Measurements from ENCODE around the gene XKR3. TPM values are rescaled to one million over a fixed set of nuclear protein-coding genes. Genes with fewer than 3 reads are reported as not detected.

Gene XKR3
- total and polyA plus RNA-seq, 2 of the 8 experiments (the other 6 are each of a cell fraction or from before 2014, with no cell fraction given): 0.17 TPM; not detected in 1

DNA sequence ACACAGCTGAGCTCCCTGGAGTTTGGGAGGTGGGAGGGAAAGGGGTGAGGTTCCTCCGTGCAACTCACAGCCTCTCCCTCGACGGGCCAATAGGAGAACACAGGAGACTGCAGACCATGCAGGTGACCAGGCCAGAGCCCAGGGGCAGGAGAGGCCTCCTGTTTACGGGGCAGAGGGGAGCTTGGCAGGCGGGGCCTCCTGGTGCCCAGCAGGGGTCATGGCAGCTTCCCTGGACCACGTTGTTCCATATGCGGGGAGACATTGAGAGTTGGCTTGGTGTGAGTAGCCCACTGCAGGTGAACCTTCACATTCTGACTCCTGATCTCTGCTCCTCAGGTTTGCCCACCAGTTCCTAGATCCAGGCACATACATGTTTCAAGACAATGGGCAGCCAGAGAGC is 19.3 kb upstream of the XKR3 start:
- H3K4me1 ChIP-seq (replicated peaks in 1 of 4; ENCODE audit: control insufficient read depth in 3 of 4, insufficient read depth in 4 of 4, low read length in 3 of 4): no peaks in the 10 kb centered on the region
- no peaks in the 10 kb centered on the region for H3K79me1 ChIP-seq (ENCODE audit: low read depth, low read length)
- WGBS, 2 experiments (ENCODE audit: extremely low coverage in 1 of 2, insufficient coverage in 1 of 2, insufficient read length in 1 of 2, insufficient replicate concordance in 2 of 2, low coverage in 1 of 2, low lambda C conversion rate in 2 of 2, missing lambda C conversion rate in 1 of 2): 92% methylated on average over 6 of the region's 7 CpGs; no CpG with 5 or more reads in 1 of the 2 experiments
- H3K27ac ChIP-seq (ENCODE audit: low read depth, low read length): no peak overlapping the region
- H2BK15ac ChIP-seq (ENCODE audit: low read length): no peak overlapping the region
- no peak overlapping the region for H3K9ac ChIP-seq (replicated peaks in 1 of 4; ENCODE audit: extremely low read depth in 1 of 4, low read depth in 3 of 4, low read length in 3 of 4)
- H4K5ac ChIP-seq (ENCODE audit: insufficient read length, low read depth, low read length): no peak overlapping the region
- H3K56ac ChIP-seq (replicated peaks; ENCODE audit: insufficient read length, low read depth, low read length): no peak overlapping the region
- no peak overlapping the region for H2BK120ac ChIP-seq (replicated peaks; ENCODE audit: low read depth, low read length)
- no peaks in the 10 kb centered on the region for H3K23me2 ChIP-seq (ENCODE audit: low read depth, low read length)
- no peak overlapping the region for H2AFZ ChIP-seq (ENCODE audit: low read length)
- no peak overlapping the region for H3K4me2 ChIP-seq (ENCODE audit: insufficient read depth in 1 of 2, low read depth in 2 of 2, low read length in 2 of 2)
- peaks cover 8 to 17% of the 10 kb centered on the region in 2 experiments; a peak in 3 of 4 replicates for H3K9me3 ChIP-seq (ENCODE audit: insufficient read depth in 2 of 2, low read depth in 1 of 2, low read length in 1 of 2)
- no peak overlapping the region for H3K14ac ChIP-seq (ENCODE audit: insufficient read length)
- DNase-seq (ENCODE audit: low read depth in 1 of 2, low spot score in 2 of 2) (no peak), FAIRE-seq (no peak)
- H4K8ac ChIP-seq (ENCODE audit: extremely low read depth, insufficient read depth, low read length): no peak overlapping the region
- no peak overlapping the region for H3K4me3 ChIP-seq (ENCODE audit: extremely low read depth in 1 of 4, insufficient read depth in 2 of 4, low read depth in 3 of 4, low read length in 4 of 4)
- CTCF ChIA-PET (ENCODE audit: partially characterized antibody): interaction anchor here (1.9 kb wide), 1 partner anchor 11 kb away, joined by 7 read pairs; no protein-coding TSS in a partner anchor
- H4K91ac ChIP-seq (replicated peaks; ENCODE audit: insufficient read length, low read length): no peak overlapping the region
- H3K79me2 ChIP-seq (ENCODE audit: control insufficient read depth in 1 of 2, insufficient read depth in 2 of 2, low read length in 2 of 2): no peaks in the 10 kb centered on the region
- H2BK12ac ChIP-seq (ENCODE audit: low read depth, low read length): no peak overlapping the region
- H3K4ac ChIP-seq (replicated peaks; ENCODE audit: insufficient read length, low read depth, low read length): no peak overlapping the region
- H2BK20ac ChIP-seq (ENCODE audit: low read length): no peak overlapping the region
- H3K27me3 ChIP-seq (replicated peaks in 1 of 4; ENCODE audit: control insufficient read depth in 3 of 4, extremely low read depth in 1 of 4, insufficient read depth in 3 of 4, low read length in 3 of 4): no peaks in the 10 kb centered on the region
- TF ChIP-seq BACH1 (IDR thresholded peaks at IDR 0.05; ENCODE audit: low read length): no peak
- no peak for TF ChIP-seq SRF (IDR thresholded peaks at IDR 0.05; ENCODE audit: low read depth, low read length)
- TF ChIP-seq RXRA (IDR thresholded peaks at IDR 0.05; ENCODE audit: insufficient read depth, low read depth, low read length): no peak
- no peak for TF ChIP-seq TAF1 (IDR thresholded peaks at IDR 0.05; ENCODE audit: low read depth, low read length)
- no peak for TF ChIP-seq KDM5A (IDR thresholded peaks at IDR 0.05; ENCODE audit: low read length)
- TF ChIP-seq, protein P1, sequence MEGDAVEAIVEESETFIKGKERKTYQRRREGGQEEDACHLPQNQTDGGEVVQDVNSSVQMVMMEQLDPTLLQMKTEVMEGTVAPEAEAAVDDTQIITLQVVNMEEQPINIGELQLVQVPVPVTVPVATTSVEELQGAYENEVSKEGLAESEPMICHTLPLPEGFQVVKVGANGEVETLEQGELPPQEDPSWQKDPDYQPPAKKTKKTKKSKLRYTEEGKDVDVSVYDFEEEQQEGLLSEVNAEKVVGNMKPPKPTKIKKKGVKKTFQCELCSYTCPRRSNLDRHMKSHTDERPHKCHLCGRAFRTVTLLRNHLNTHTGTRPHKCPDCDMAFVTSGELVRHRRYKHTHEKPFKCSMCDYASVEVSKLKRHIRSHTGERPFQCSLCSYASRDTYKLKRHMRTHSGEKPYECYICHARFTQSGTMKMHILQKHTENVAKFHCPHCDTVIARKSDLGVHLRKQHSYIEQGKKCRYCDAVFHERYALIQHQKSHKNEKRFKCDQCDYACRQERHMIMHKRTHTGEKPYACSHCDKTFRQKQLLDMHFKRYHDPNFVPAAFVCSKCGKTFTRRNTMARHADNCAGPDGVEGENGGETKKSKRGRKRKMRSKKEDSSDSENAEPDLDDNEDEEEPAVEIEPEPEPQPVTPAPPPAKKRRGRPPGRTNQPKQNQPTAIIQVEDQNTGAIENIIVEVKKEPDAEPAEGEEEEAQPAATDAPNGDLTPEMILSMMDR (IDR thresholded peaks at IDR 0.05; ENCODE audit: control extremely low read depth in 1 of 3, insufficient read depth in 1 of 3, low read depth in 1 of 3, low read length in 3 of 3): peak in 1 of 3 experiments; percentile 0; a peak in 1 of 4 replicates
- no peak for TF ChIP-seq SAP30 (IDR thresholded peaks at IDR 0.05; ENCODE audit: insufficient read depth, insufficient replicate concordance, low read length)
- no peak overlapping the region for H2BK5ac ChIP-seq (ENCODE audit: low read depth, low read length)
- H4K20me1 ChIP-seq (replicated peaks in 1 of 2; ENCODE audit: control insufficient read depth in 1 of 2, insufficient read depth in 2 of 2, low read length in 2 of 2): no peaks in the 10 kb centered on the region
- no peaks in the 10 kb centered on the region for H3K36me3 ChIP-seq (ENCODE audit: control insufficient read depth in 2 of 4, insufficient read depth in 4 of 4, low read length in 3 of 4)
- POLR2A ChIA-PET (ENCODE audit: partially characterized antibody): no interaction called here
- H2AK5ac ChIP-seq (ENCODE audit: low read depth, low read length): no peak overlapping the region
- H3K18ac ChIP-seq (ENCODE audit: extremely low read depth, low read length): no peak overlapping the region
- H3K23ac ChIP-seq (ENCODE audit: insufficient read length): no peak overlapping the region
